Calu3 (cell line): ENCODE data around the gene ARL14EP. TPM values are rescaled to one million over a fixed set of nuclear protein-coding genes. Genes with fewer than 3 reads are reported as not detected.

Source experiments
- BruUV-seq: library from RNA; stranded (reverse); fragments of 400-500 nt; replicated peaks from 2 replicates; lab custom pipeline; 2021; lab: Mats Ljungman, UMichigan
- CTCF ChIA-PET: fragments of 300-600 bp; sonication (Branson Sonifier 250); formaldehyde crosslinking; loops from one replicate; lab custom pipeline; 2022; ENCODE audit warnings: antibody characterized with exemption; lab: Charles Lee
- DNase-seq: peaks from one replicate; pipeline ENCODE4 v3.0.0; 2022
- H3K27ac Mint-ChIP-seq: one replicate; pipeline ENCODE4 v1.8.0; 2022; ENCODE audit warnings: mixed read lengths; ENCODE audit not compliant: unreplicated experiment
- H3K27me3 Mint-ChIP-seq: one replicate; pipeline ENCODE4 v1.8.0; 2022; ENCODE audit warnings: mixed read lengths; ENCODE audit not compliant: unreplicated experiment
- H3K36me3 Mint-ChIP-seq: one replicate; pipeline ENCODE4 v1.8.0; 2022; ENCODE audit warnings: mild to moderate bottlenecking, moderate library complexity, mixed read lengths; ENCODE audit not compliant: insufficient read depth, unreplicated experiment
- H3K4me1 Mint-ChIP-seq: one replicate; pipeline ENCODE4 v1.8.0; 2022; ENCODE audit warnings: mild to moderate bottlenecking, low read depth, mixed read lengths; ENCODE audit not compliant: unreplicated experiment
- H3K4me3 Mint-ChIP-seq: one replicate; pipeline ENCODE4 v1.8.0; 2022; ENCODE audit warnings: mild to moderate bottlenecking, low read depth, moderate library complexity, mixed read lengths; ENCODE audit not compliant: unreplicated experiment
- H3K9me3 Mint-ChIP-seq: one replicate; pipeline ENCODE4 v1.8.0; 2022; ENCODE audit warnings: low read depth, mixed read lengths; ENCODE audit not compliant: unreplicated experiment
- intact Hi-C: fragments of 100-400 bp; cut with micrococcal nuclease; formaldehyde crosslinking; loops from one replicate; pipeline ENCODE4 v1.10.0; 2022; ENCODE audit not compliant: unreplicated experiment
- total RNA-seq: library from RNA; stranded (reverse); gene quantifications from 2 replicates; pipeline ENCODE4 v1.2.3, GENCODE V29; 2022
- TF ChIP-seq, protein P1 (sequence below): fragments of 200-600 bp; IDR thresholded peaks from one replicate; pipeline ENCODE4 v1.8.0; 2022; ENCODE audit warnings: antibody characterized with exemption; ENCODE audit not compliant: unreplicated experiment

Gene ARL14EP
- total RNA-seq, 1 experiment from 2014 or later, result 17.6 TPM

- Mint-ChIP-seq H3K36me3 (no peaks in the 10 kb centered on the region), H3K4me1 (no peaks in the 10 kb centered on the region), H3K4me3 (no peak overlapping the region), H3K9me3 (no peaks in the 10 kb centered on the region), H3K27me3 (no peaks in the 10 kb centered on the region), H3K27ac (no peak overlapping the region)
- intact Hi-C loops, result no loop called here
- BruUV-seq, result no TSS peak
- DNase-seq, result no peak
- TF ChIP-seq, protein P1, sequence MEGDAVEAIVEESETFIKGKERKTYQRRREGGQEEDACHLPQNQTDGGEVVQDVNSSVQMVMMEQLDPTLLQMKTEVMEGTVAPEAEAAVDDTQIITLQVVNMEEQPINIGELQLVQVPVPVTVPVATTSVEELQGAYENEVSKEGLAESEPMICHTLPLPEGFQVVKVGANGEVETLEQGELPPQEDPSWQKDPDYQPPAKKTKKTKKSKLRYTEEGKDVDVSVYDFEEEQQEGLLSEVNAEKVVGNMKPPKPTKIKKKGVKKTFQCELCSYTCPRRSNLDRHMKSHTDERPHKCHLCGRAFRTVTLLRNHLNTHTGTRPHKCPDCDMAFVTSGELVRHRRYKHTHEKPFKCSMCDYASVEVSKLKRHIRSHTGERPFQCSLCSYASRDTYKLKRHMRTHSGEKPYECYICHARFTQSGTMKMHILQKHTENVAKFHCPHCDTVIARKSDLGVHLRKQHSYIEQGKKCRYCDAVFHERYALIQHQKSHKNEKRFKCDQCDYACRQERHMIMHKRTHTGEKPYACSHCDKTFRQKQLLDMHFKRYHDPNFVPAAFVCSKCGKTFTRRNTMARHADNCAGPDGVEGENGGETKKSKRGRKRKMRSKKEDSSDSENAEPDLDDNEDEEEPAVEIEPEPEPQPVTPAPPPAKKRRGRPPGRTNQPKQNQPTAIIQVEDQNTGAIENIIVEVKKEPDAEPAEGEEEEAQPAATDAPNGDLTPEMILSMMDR, result no peak
- CTCF ChIA-PET, result interaction anchor here (0.6 kb wide), 1 partner anchor 893 kb away, joined by 5 read pairs; no protein-coding TSS in a partner anchor
Observed at GRCh38 chr11:30282289-30282631, 40.6 kb upstream of the ARL14EP start.

DNA sequence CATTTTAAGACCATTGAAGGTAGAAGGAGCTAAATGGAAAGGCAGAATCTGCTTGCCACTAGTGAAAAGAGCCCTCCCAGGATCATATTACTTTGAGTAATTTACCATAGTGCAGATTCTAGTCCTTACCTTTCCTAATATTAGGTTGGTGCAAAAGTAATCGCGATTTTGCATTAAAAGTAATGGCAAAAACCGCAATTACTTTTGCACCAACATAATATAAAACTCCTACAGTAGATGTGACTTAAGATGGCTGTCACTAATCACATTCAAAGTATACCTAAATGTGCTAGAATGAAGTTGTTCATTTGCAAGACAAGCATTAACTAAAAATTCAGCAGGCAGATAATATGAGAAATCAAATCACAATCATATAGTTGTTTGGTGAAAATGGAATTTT lies 38.1 kb upstream of the ARL14EP start:
- peaks cover 14% of the 10 kb centered on the region for H3K27me3 Mint-ChIP-seq
- TF ChIP-seq, protein P1, result no peak
- BruUV-seq, result no TSS peak
- H3K27ac Mint-ChIP-seq, result no peak overlapping the region
- DNase-seq, result no peak
- no peaks in the 10 kb centered on the region for H3K9me3 Mint-ChIP-seq
- no peaks in the 10 kb centered on the region for H3K4me1 Mint-ChIP-seq
- H3K4me3 Mint-ChIP-seq, result no peak overlapping the region
- intact Hi-C loops, result no loop called here
- CTCF ChIA-PET, result no interaction called here
- H3K36me3 Mint-ChIP-seq, result no peaks in the 10 kb centered on the region

DNA sequence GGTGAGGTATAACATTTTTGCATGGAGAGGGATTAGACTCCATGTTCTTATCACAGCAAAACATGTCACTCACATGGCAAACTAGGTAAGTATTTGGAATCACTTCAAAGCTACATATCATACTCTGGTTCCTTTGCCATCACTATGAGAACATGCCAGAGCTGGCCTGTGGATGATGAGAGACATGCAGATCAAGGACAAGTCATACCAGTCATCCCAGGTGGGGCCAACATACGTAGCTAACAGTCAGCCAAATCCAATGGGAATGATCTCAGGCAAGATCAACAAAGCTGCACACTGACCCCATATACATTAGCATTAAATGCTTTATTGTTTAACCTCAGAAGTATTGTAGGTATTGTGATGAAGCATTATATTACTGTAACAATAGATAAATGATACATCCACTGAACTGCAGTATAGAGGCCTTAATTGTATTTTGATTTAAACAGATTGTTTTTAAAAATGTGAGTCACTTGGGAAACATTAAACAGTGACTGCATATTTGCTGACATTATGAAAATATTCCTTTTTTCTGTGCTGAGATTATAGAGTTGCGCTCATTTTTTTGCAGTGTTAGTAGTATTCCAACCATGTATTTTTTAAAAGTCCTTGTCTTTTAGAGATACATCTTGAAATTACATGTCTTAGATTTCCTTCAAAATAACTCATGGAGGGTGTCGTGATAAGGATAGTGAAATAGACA lies 37.3 kb upstream of the ARL14EP start:
- DNase-seq, result no peak
- TF ChIP-seq, protein P1, result no peak
- Mint-ChIP-seq H3K27me3 (peaks cover 14% of the 10 kb centered on the region), H3K4me3 (no peak overlapping the region), H3K9me3 (no peaks in the 10 kb centered on the region), H3K27ac (no peak overlapping the region), H3K36me3 (no peaks in the 10 kb centered on the region), H3K4me1 (no peaks in the 10 kb centered on the region)
- no TSS peak for BruUV-seq
- intact Hi-C loops, result no loop called here
- CTCF ChIA-PET, result no interaction called here

DNA sequence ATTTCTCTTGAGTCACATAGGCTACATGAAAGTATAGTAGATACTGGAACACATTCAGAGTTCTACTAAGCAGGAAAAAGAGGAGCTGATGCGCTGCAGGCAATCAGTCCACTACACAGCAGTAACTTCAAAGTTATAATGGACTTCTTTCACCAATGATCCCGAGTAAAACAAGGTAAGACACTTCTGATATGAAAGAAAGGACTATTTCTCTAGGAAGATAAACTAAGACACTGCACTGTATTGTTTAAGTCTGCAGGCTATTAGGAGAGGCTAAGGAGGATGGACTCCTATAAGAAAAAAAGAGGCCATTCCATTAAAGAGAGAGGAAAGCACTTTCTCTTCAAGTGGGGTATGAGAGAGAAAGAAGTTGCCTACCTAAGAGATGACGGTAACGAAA lies 31.6 kb upstream of the ARL14EP start:
- intact Hi-C loops, result no loop called here
- CTCF ChIA-PET, result no interaction called here
- no peak for DNase-seq
- H3K27me3 Mint-ChIP-seq, result peaks cover 14% of the 10 kb centered on the region
- no peak overlapping the region for H3K27ac Mint-ChIP-seq
- BruUV-seq, result no TSS peak
- H3K4me3 Mint-ChIP-seq, result no peak overlapping the region
- H3K36me3 Mint-ChIP-seq, result no peaks in the 10 kb centered on the region
- no peaks in the 10 kb centered on the region for H3K4me1 Mint-ChIP-seq
- TF ChIP-seq, protein P1, result no peak
- H3K9me3 Mint-ChIP-seq, result peaks cover 3% of the 10 kb centered on the region
